Naive thymus-derived CD8-positive, alpha-beta T cell (primary cell): ENCODE measurements around the gene INSIG1. TPM values are rescaled to one million over a fixed set of nuclear protein-coding genes. Genes with fewer than 3 reads are reported as not detected.

Experiments
- ATAC-seq, 2 donors: fragments of 150-1000 bp; cut with Tn5 transposase in 1 of 2; sonication (Bioruptor Pico), chemical (Tn5 transposase) in 1 of 2; 1 replicate in 1 of 2; 2 replicates in 1 of 2; pipeline ENCODE4 v1.10.0; 2021; ENCODE audit warnings: mild to moderate bottlenecking in 2 of 2, moderate library complexity in 2 of 2
- POLR2A ChIA-PET: fragments of 350-600 bp; sonication (Branson Sonifier 250); formaldehyde crosslinking; loops from one replicate; lab custom pipeline; 2021; ENCODE audit warnings: antibody characterized with exemption; lab: Charles Lee
- DNase-seq, 10 donors: peaks; one replicate each; pipeline versions ENCODE4 v3.0.0 to v3.0.0-alpha.2; 2020 to 2022
- H3K27ac Mint-ChIP-seq, 10 donors: one replicate each; pipeline ENCODE4 v1.8.0; 2020 to 2022; ENCODE audit warnings: mild to moderate bottlenecking in 10 of 10, mixed read lengths in 10 of 10, moderate library complexity in 4 of 10, inconsistent platforms in 1 of 10
- H3K27me3 Mint-ChIP-seq, 5 donors: one replicate each; pipeline ENCODE4 v1.8.0; 2021 to 2022; ENCODE audit warnings: mixed read lengths in 5 of 5
- H3K36me3 Mint-ChIP-seq, 3 donors: one replicate each; pipeline ENCODE4 v1.8.0; 2020 to 2022; ENCODE audit warnings: mixed read lengths in 3 of 3, mild to moderate bottlenecking in 2 of 3, inconsistent platforms in 1 of 3
- H3K4me1 Mint-ChIP-seq, 4 donors: one replicate each; pipeline ENCODE4 v1.8.0; 2021 to 2022; ENCODE audit warnings: mixed read lengths in 4 of 4
- H3K4me3 Mint-ChIP-seq, 10 donors: one replicate each; pipeline ENCODE4 v1.8.0; 2020 to 2022; ENCODE audit warnings: mild to moderate bottlenecking in 10 of 10, mixed read lengths in 10 of 10, moderate library complexity in 6 of 10, inconsistent platforms in 1 of 10
- H3K9me3 Mint-ChIP-seq, 9 donors: one replicate each; pipeline ENCODE4 v1.8.0; 2020 to 2022; ENCODE audit warnings: mixed read lengths in 9 of 9, mild to moderate bottlenecking in 3 of 9, inconsistent platforms in 1 of 9, moderate library complexity in 1 of 9
- polyA plus RNA-seq, 3 donors: library from polyadenylated mRNA; unstranded; fragments of 300-500 nt; fragmentation: Illumina TruSeq; gene quantifications; one replicate each; pipeline ENCODE4 v1.2.3, GENCODE V29; 2021
- total RNA-seq, 8 experiments: library from RNA in 2 of 8; stranded (reverse) in 2 of 8; gene quantifications; one replicate each; pipeline ENCODE4 v1.2.3 and lab custom pipeline; 2021 to 2026

INSIG1 gene
- total and polyA plus RNA-seq, 5 experiments from 2014 or later, result 25.5 to 53.0 (median 33.6) TPM

- H3K4me1 Mint-ChIP-seq, result peaks cover 6 to 51% (median 8%) of the 10 kb centered on the region in 4 donors
Observed at GRCh38 chr7:155281398-155281969, 16.2 kb upstream of the INSIG1 start.

GRCh38 chr7:155282671-155283070 lies 15.0 kb upstream of the INSIG1 start:
- POLR2A ChIA-PET, result interaction anchor here (0.8 kb wide), 1 partner anchor 16 kb away, joined by 3 read pairs; no protein-coding TSS in a partner anchor
- peak overlapping the region in 1 of 10 donors; percentile 24 for H3K27ac Mint-ChIP-seq
- peaks cover 16 to 63% (median 17%) of the 10 kb centered on the region in 4 donors for H3K4me1 Mint-ChIP-seq
- no peaks in the 10 kb centered on the region for H3K9me3 Mint-ChIP-seq
- H3K27me3 Mint-ChIP-seq, result peaks cover 0 to 17% (median 5%) of the 10 kb centered on the region in 5 donors
- H3K36me3 Mint-ChIP-seq, result no peaks in the 10 kb centered on the region
- peak overlapping the region in 1 of 10 donors; percentile 25 for H3K4me3 Mint-ChIP-seq
- ATAC-seq (no peak), DNase-seq (no peak)

More at GRCh38 chr7:155281398-155281969, 16.2 kb upstream of the INSIG1 start:
- POLR2A ChIA-PET, result no interaction called here
- H3K9me3 Mint-ChIP-seq, result no peaks in the 10 kb centered on the region
- DNase-seq (no peak), ATAC-seq (no peak)
- H3K27ac Mint-ChIP-seq, result no peak overlapping the region
- H3K4me3 Mint-ChIP-seq, result no peak overlapping the region
- peaks cover 0 to 17% (median 5%) of the 10 kb centered on the region in 5 donors for H3K27me3 Mint-ChIP-seq
- no peaks in the 10 kb centered on the region for H3K36me3 Mint-ChIP-seq

- peaks cover 18 to 69% (median 23%) of the 10 kb centered on the region in 4 donors for H3K4me1 Mint-ChIP-seq
- ATAC-seq, result no peak
Observed at GRCh38 chr7:155283565-155284194, 14.0 kb upstream of the INSIG1 start.

DNA sequence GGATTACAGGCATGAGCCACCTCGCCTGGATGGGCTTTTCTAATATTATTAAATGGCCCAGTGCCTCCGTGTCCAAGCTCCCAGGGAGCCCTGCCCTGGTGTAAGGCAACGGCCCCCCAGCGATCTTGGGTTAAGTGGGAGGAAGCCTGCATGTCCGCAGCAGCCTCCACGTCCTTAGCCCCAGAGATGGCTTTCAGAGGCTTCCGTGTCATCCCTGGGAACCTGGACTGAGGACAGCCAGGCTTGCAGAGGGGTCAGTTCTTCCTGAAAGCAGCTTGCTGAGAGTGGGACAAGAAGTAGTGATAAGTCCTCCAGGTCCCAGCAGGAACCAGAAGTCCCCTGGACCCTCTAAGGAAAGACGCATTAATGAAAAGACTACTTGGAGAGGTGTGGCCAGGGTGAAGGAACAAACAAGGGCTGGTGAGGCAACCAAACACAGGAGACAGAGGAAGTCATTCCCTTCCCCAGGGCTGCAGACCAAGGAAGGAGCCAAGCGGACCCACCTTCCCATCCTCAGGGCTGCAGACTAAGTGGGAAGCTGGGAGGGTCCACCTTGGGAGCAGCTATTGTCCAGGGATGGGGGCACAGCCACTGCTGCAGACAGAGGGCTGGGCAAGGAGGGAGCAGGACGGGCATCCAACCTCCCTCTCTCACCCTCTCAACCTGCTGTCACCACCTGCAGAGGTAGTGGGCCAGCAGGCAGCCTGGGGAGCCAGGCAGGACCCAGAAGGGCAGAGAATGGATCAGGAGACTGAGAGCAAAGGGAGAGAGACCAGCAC lies 13.0 kb upstream of the INSIG1 start:
- ATAC-seq (no peak), DNase-seq (no peak)
- peaks cover 0 to 7% (median 0%) of the 10 kb centered on the region in 5 donors for H3K27me3 Mint-ChIP-seq
- peaks cover 19 to 69% (median 23%) of the 10 kb centered on the region in 4 donors for H3K4me1 Mint-ChIP-seq
- POLR2A ChIA-PET, result interaction anchor here (0.5 to 1.4 kb wide), 3 partner anchors 9 to 13 kb away, joined by 3 to 5 read pairs (median 5); partner anchors contain the start of gene INSIG1
- peak overlapping the region in 3 of 10 donors; percentile 9 to 16 (median 14) for H3K27ac Mint-ChIP-seq
- H3K4me3 Mint-ChIP-seq, result peak overlapping the region in 1 of 10 donors; percentile 68
- H3K36me3 Mint-ChIP-seq, result no peaks in the 10 kb centered on the region
- no peaks in the 10 kb centered on the region for H3K9me3 Mint-ChIP-seq

More at GRCh38 chr7:155283565-155284194, 14.0 kb upstream of the INSIG1 start:
- POLR2A ChIA-PET, result no interaction called here
- Mint-ChIP-seq H3K36me3 (no peaks in the 10 kb centered on the region), H3K27ac (peak overlapping the region in 1 of 10 donors; percentile 20), H3K9me3 (no peaks in the 10 kb centered on the region), H3K4me3 (no peak overlapping the region), H3K27me3 (peaks cover 0 to 14% (median 0%) of the 10 kb centered on the region in 5 donors)
- no peak for DNase-seq

DNA sequence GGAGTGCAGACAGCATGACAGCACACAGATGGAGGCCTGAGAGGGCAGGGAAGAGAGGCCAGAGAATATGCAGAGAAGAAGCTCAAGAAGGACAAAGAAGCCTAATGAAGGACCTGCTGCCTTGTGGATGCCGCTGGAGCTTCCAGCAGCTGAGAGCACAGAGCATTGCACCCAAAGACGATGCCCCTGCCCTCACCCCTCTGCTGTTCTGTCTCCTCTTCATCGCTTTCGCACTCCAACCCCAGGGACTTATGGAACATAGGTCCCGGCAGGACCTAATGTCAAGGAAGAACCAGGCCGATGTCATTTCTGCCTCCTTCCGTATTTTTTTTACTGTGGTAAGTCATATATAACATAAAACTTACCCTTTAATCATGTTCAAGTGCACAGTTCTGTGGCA lies 12.3 kb upstream of the INSIG1 start:
- H3K9me3 Mint-ChIP-seq, result no peaks in the 10 kb centered on the region
- H3K36me3 Mint-ChIP-seq, result no peaks in the 10 kb centered on the region
- peaks cover 19 to 69% (median 23%) of the 10 kb centered on the region in 4 donors for H3K4me1 Mint-ChIP-seq
- POLR2A ChIA-PET, result interaction anchor here (1.2 to 5.0 kb wide), 3 partner anchors 9 to 12 kb away, joined by 3 to 40 read pairs (median 5); partner anchors contain the start of gene INSIG1
- H3K4me3 Mint-ChIP-seq, result peak overlapping the region in 2 of 10 donors; percentile 32 to 68
- peaks cover 0 to 7% (median 0%) of the 10 kb centered on the region in 5 donors for H3K27me3 Mint-ChIP-seq
- H3K27ac Mint-ChIP-seq, result peak overlapping the region in 3 of 10 donors; percentile 16 to 74 (median 46)
- DNase-seq (no peak), ATAC-seq (no peak)

DNA sequence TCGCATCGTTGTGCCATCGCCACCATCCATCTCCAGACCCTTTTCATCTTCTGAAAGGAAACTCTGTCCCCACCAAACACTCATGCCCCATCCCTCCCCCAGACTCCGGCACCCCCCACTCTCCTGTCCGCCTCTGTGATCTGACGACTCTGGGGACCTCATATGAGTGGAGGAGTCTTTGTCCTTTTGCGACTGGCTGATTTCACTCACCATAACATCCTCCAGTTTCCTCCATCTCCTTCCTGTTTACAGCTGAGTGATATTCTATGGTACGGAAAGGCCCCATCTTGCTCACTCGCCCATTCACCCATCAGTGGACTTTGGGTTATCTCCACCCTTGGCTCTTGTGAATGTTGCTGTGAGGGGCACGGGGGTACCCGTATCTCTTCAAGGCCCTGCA lies 11.8 kb upstream of the INSIG1 start:
- Mint-ChIP-seq H3K27me3 (peaks cover 0 to 7% (median 0%) of the 10 kb centered on the region in 5 donors), H3K4me3 (peak overlapping the region in 2 of 10 donors; percentile 32 to 68), H3K4me1 (peaks cover 19 to 70% (median 25%) of the 10 kb centered on the region in 4 donors), H3K36me3 (no peaks in the 10 kb centered on the region), H3K27ac (peak overlapping the region in 5 of 10 donors; percentile 7 to 74 (median 46)), H3K9me3 (no peaks in the 10 kb centered on the region)
- POLR2A ChIA-PET, result interaction anchor here (1.4 to 5.0 kb wide), 2 partner anchors 8 to 12 kb away, joined by 3 to 40 read pairs; partner anchors contain the start of gene INSIG1
- ATAC-seq (peak in 1 of 2 donors; percentile 25), DNase-seq (no peak)

GRCh38 chr7:155286686-155287085 lies 11.0 kb upstream of the INSIG1 start:
- ATAC-seq (no peak), DNase-seq (no peak)
- peaks cover 19 to 68% (median 27%) of the 10 kb centered on the region in 4 donors for H3K4me1 Mint-ChIP-seq
- H3K4me3 Mint-ChIP-seq, result no peak overlapping the region
- no peaks in the 10 kb centered on the region for H3K9me3 Mint-ChIP-seq
- no peaks in the 10 kb centered on the region for H3K36me3 Mint-ChIP-seq
- POLR2A ChIA-PET, result interaction anchor here (5.0 kb wide), 1 partner anchor 11 kb away, joined by 40 read pairs; the partner anchor contains the start of gene INSIG1
- H3K27ac Mint-ChIP-seq, result peak overlapping the region in 4 of 10 donors; percentile 18 to 65 (median 36)
- H3K27me3 Mint-ChIP-seq, result peaks cover 0 to 7% (median 0%) of the 10 kb centered on the region in 5 donors

DNA sequence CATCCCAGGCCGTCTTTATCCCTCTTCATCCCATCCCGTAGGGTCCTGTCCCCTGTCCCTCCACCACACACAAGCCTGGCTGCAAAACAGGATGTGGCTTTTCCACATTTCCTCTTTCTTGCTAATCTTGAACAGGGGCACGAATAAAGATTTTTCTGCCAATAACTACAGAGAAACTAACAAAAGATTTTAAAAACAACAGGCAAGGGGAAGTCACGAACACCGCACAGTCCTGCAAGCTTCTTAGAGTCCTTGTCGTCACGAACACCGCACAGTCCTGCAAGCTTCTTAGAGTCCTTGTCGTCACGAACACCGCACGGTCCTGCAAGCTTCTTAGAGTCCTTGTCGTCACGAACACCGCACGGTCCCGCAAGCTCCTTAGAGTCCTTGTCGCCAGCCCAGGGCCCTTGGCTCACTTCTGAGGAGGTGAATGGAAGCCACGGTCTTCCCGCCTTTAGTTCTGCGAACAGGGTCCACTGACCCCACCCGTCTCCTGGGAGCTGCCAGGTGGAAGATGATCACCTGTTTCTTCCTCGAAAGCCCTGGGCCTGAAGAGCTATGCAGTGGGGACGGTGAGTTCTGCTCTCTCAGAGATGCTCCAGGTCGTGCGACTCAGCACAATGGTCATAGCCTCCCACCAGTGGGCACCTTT lies 10.3 kb upstream of the INSIG1 start:
- DNase-seq (no peak), ATAC-seq (no peak)
- no peak overlapping the region for H3K4me3 Mint-ChIP-seq
- no peaks in the 10 kb centered on the region for H3K9me3 Mint-ChIP-seq
- H3K4me1 Mint-ChIP-seq, result peaks cover 19 to 62% (median 27%) of the 10 kb centered on the region in 4 donors
- H3K27ac Mint-ChIP-seq, result peak overlapping the region in 4 of 10 donors; percentile 18 to 65 (median 36)
- no peaks in the 10 kb centered on the region for H3K36me3 Mint-ChIP-seq
- POLR2A ChIA-PET, result interaction anchor here (0.6 to 5.0 kb wide), 3 partner anchors 10 to 14 kb away, joined by 3 to 40 read pairs (median 5); partner anchors contain the start of gene INSIG1
- H3K27me3 Mint-ChIP-seq, result peaks cover 0 to 7% (median 0%) of the 10 kb centered on the region in 5 donors

DNA sequence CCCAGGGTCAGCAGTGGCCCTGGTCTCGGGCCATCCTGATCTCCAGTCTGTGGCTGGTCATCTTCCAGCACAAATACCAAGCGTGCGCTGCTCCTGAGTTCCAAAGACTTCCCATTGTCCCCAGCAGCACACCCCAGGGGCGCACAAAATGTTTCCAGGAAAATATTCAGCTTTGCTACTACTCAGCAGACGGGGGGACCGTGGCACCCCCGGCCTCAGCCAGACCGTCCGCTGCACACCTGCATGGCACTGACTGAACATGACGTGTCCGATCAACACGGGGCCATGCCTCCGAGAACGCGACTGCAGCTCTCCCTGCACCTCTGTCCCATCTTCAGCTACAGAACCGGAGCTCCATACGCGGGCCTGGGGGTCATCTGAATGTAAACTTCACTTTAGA lies 9.6 kb upstream of the INSIG1 start:
- no peak for DNase-seq
- no peaks in the 10 kb centered on the region for H3K36me3 Mint-ChIP-seq
- peaks cover 0 to 7% (median 0%) of the 10 kb centered on the region in 5 donors for H3K27me3 Mint-ChIP-seq
- peaks cover 19 to 56% (median 28%) of the 10 kb centered on the region in 4 donors for H3K4me1 Mint-ChIP-seq
- ATAC-seq, result no peak
- no peak overlapping the region for H3K27ac Mint-ChIP-seq
- POLR2A ChIA-PET, result interaction anchor here (0.6 to 5.0 kb wide), 3 partner anchors 10 to 14 kb away, joined by 3 to 40 read pairs (median 5); partner anchors contain the start of gene INSIG1
- H3K4me3 Mint-ChIP-seq, result no peak overlapping the region
- H3K9me3 Mint-ChIP-seq, result no peaks in the 10 kb centered on the region

GRCh38 chr7:155289107-155289506 lies 8.6 kb upstream of the INSIG1 start:
- ATAC-seq (no peak), DNase-seq (no peak)
- POLR2A ChIA-PET, result interaction anchor here (5.0 kb wide), 1 partner anchor 8 kb away, joined by 40 read pairs; the partner anchor contains the start of gene INSIG1
- Mint-ChIP-seq H3K27me3 (peaks cover 0 to 7% (median 0%) of the 10 kb centered on the region in 5 donors), H3K27ac (peak overlapping the region in 2 of 10 donors; percentile 31 to 37), H3K4me3 (no peak overlapping the region), H3K36me3 (no peaks in the 10 kb centered on the region), H3K4me1 (peaks cover 19 to 48% (median 29%) of the 10 kb centered on the region in 4 donors), H3K9me3 (no peaks in the 10 kb centered on the region)

- peaks cover 0 to 3% (median 0%) of the 10 kb centered on the region in 5 donors for H3K27me3 Mint-ChIP-seq
- no peaks in the 10 kb centered on the region for H3K36me3 Mint-ChIP-seq
- ATAC-seq, result no peak
- POLR2A ChIA-PET, result interaction anchor here (5.0 kb wide), 1 partner anchor 8 kb away, joined by 40 read pairs; the partner anchor contains the start of gene INSIG1
- H3K27ac Mint-ChIP-seq, result no peak overlapping the region
- no peak for DNase-seq
- H3K4me3 Mint-ChIP-seq, result peak overlapping the region in 1 of 10 donors; percentile 19
- H3K9me3 Mint-ChIP-seq, result no peaks in the 10 kb centered on the region
- H3K4me1 Mint-ChIP-seq, result peaks cover 19 to 46% (median 33%) of the 10 kb centered on the region in 4 donors
Observed at GRCh38 chr7:155289949-155290501, 7.7 kb upstream of the INSIG1 start.
